CD4-positive, alpha-beta memory T cell (primary cell): ENCODE data around the gene G6PC1. TPM values are rescaled to one million over a fixed set of nuclear protein-coding genes. Genes with fewer than 3 reads are reported as not detected.
"Not testable (repeated sequence)": the region's sequence is repeated elsewhere in the genome, so short reads cannot be mapped to it uniquely, and the experiment has no call there.

ENCODE experiments used
- CTCF ChIA-PET: fragments of 350-600 bp; sonication (Branson Sonifier 250); formaldehyde crosslinking; loops from one replicate; lab custom pipeline; 2021; ENCODE audit warnings: inconsistent platforms; ENCODE audit not compliant: partially characterized antibody; lab: Charles Lee
- POLR2A ChIA-PET: fragments of 350-600 bp; sonication (Branson Sonifier 250); formaldehyde crosslinking; loops from one replicate; lab custom pipeline; 2021; ENCODE audit not compliant: partially characterized antibody; lab: Charles Lee
- DNase-seq, 5 donors: peaks; one replicate each; pipeline versions ENCODE4 v3.0.0 to v3.0.0-alpha.2; 2020 to 2022; ENCODE audit warnings: mixed read lengths in 1 of 5
- H3K27ac ChIP-seq: one replicate; pipeline ENCODE4 v1.7.0; 2013; ENCODE audit warnings: low read depth, low read length
- H3K27me3 ChIP-seq: 2 replicates; pipeline ENCODE4 v1.7.0; 2013; ENCODE audit warnings: mild to moderate bottlenecking, low read length, moderate library complexity; ENCODE audit not compliant: insufficient read depth
- H3K36me3 ChIP-seq: 2 replicates; pipeline ENCODE4 v1.7.0; 2013; ENCODE audit warnings: mild to moderate bottlenecking, low read length, moderate library complexity; ENCODE audit not compliant: insufficient read depth
- H3K4me1 ChIP-seq: 2 replicates; pipeline ENCODE4 v1.7.0; 2013; ENCODE audit warnings: mild to moderate bottlenecking, low read length, moderate library complexity; ENCODE audit not compliant: insufficient read depth
- H3K4me3 ChIP-seq, 2 donors: one replicate each; pipeline ENCODE4 v1.7.0; 2013; ENCODE audit warnings: low read length in 2 of 2, mild to moderate bottlenecking in 1 of 2
- H3K9me3 ChIP-seq, 2 donors: one replicate each; pipeline ENCODE4 v1.7.0; 2013; ENCODE audit warnings: low read length in 2 of 2, control low read depth in 1 of 2; ENCODE audit not compliant: control insufficient read depth in 1 of 2
- H3K27ac Mint-ChIP-seq, 7 donors: one replicate each; pipeline ENCODE4 v1.8.0; 2020 to 2021; ENCODE audit warnings: mixed read lengths in 7 of 7, mild to moderate bottlenecking in 6 of 7, inconsistent platforms in 3 of 7, moderate library complexity in 3 of 7
- H3K27me3 Mint-ChIP-seq, 2 donors: one replicate each; pipeline ENCODE4 v1.8.0; 2020 to 2021; ENCODE audit warnings: mixed read lengths in 2 of 2
- H3K36me3 Mint-ChIP-seq, 2 donors: one replicate each; pipeline ENCODE4 v1.8.0; 2020 to 2021; ENCODE audit warnings: mixed read lengths in 2 of 2, inconsistent platforms in 1 of 2, mild to moderate bottlenecking in 1 of 2
- H3K4me1 Mint-ChIP-seq, 4 donors: one replicate each; pipeline ENCODE4 v1.8.0; 2020 to 2021; ENCODE audit warnings: mixed read lengths in 4 of 4, mild to moderate bottlenecking in 1 of 4
- H3K4me3 Mint-ChIP-seq, 8 donors: one replicate each; pipeline ENCODE4 v1.8.0; 2020 to 2021; ENCODE audit warnings: mixed read lengths in 8 of 8, mild to moderate bottlenecking in 7 of 8, moderate library complexity in 6 of 8, inconsistent platforms in 3 of 8
- H3K9me3 Mint-ChIP-seq, 8 donors: one replicate each; pipeline ENCODE4 v1.8.0; 2020 to 2021; ENCODE audit warnings: mixed read lengths in 8 of 8, mild to moderate bottlenecking in 5 of 8, inconsistent platforms in 3 of 8, moderate library complexity in 1 of 8
- intact Hi-C: fragments of 100-400 bp; cut with micrococcal nuclease; formaldehyde crosslinking; loops from one replicate; pipeline ENCODE4 v1.15.1; 2023
- polyA plus RNA-seq, 2 donors: library from polyadenylated mRNA; unstranded; fragments of 300-500 nt; fragmentation: Illumina TruSeq; gene quantifications; one replicate each; pipeline ENCODE4 v1.2.3, GENCODE V29; 2021
- total RNA-seq, 2 experiments: library from RNA; stranded (reverse); gene quantifications; one replicate each; pipeline ENCODE4 v1.2.3, GENCODE V29; 2021

The G6PC1 gene
- total and polyA plus RNA-seq, 4 experiments from 2014 or later = not detected

GRCh38 chr17:42866631-42867575, 33.7 kb upstream of the G6PC1 start:
- DNase-seq = no peak
- H3K27ac ChIP-seq = no peak overlapping the region
- peaks cover 20 to 25% of the 10 kb centered on the region in 2 donors for H3K27me3 Mint-ChIP-seq
- no peaks in the 10 kb centered on the region for H3K4me1 ChIP-seq
- ChIA-PET POLR2A (no interaction called here), CTCF (no interaction called here)
- no peak overlapping the region for H3K4me3 Mint-ChIP-seq
- no peak overlapping the region for H3K4me3 ChIP-seq
- H3K27ac Mint-ChIP-seq = peak overlapping the region in 1 of 7 donors; percentile 24
- intact Hi-C loops = no loop called here
- H3K36me3 Mint-ChIP-seq = peaks cover 0 to 3% of the 10 kb centered on the region in 2 donors
- H3K27me3 ChIP-seq = no peaks in the 10 kb centered on the region
- no peaks in the 10 kb centered on the region for H3K4me1 Mint-ChIP-seq
- peaks cover 0 to 4% of the 10 kb centered on the region in 2 donors for H3K9me3 ChIP-seq
- H3K36me3 ChIP-seq = no peaks in the 10 kb centered on the region
- peaks cover 0 to 10% (median 2%) of the 10 kb centered on the region in 8 donors for H3K9me3 Mint-ChIP-seq

- POLR2A ChIA-PET, CTCF ChIA-PET, H3K27ac Mint-ChIP-seq: not testable (repeated sequence)
Observed at GRCh38 chr17:42867694-42868261, 32.8 kb upstream of the G6PC1 start.

GRCh38 chr17:42868338-42868737, 32.3 kb upstream of the G6PC1 start:
- H3K36me3 Mint-ChIP-seq = peaks cover 0 to 3% of the 10 kb centered on the region in 2 donors
- H3K4me3 ChIP-seq = no peak overlapping the region
- peaks cover 0 to 4% of the 10 kb centered on the region in 2 donors for H3K9me3 ChIP-seq
- ChIA-PET CTCF (no interaction called here), POLR2A (no interaction called here)
- DNase-seq = no peak
- no peaks in the 10 kb centered on the region for H3K36me3 ChIP-seq
- H3K9me3 Mint-ChIP-seq = peaks cover 0 to 10% (median 2%) of the 10 kb centered on the region in 8 donors
- H3K27ac Mint-ChIP-seq = no peak overlapping the region
- intact Hi-C loops = no loop called here
- no peaks in the 10 kb centered on the region for H3K4me1 Mint-ChIP-seq
- H3K4me1 ChIP-seq = no peaks in the 10 kb centered on the region
- H3K27ac ChIP-seq = no peak overlapping the region
- H3K27me3 ChIP-seq = no peaks in the 10 kb centered on the region
- peaks cover 20 to 28% of the 10 kb centered on the region in 2 donors for H3K27me3 Mint-ChIP-seq
- H3K4me3 Mint-ChIP-seq = no peak overlapping the region

More at GRCh38 chr17:42867694-42868261, 32.8 kb upstream of the G6PC1 start:
- H3K4me3 Mint-ChIP-seq, H3K9me3 Mint-ChIP-seq, H3K9me3 ChIP-seq, DNase-seq, H3K36me3 ChIP-seq, H3K4me1 ChIP-seq, H3K36me3 Mint-ChIP-seq, H3K4me3 ChIP-seq, H3K4me1 Mint-ChIP-seq, H3K27ac ChIP-seq, intact Hi-C loops, H3K27me3 ChIP-seq: not testable (repeated sequence)
- peaks cover 20 to 25% of the 10 kb centered on the region in 2 donors for H3K27me3 Mint-ChIP-seq

- DNase-seq = no peak
- no peak overlapping the region for H3K4me3 ChIP-seq
- no peak overlapping the region for H3K27ac ChIP-seq
- Mint-ChIP-seq H3K36me3 (no peaks in the 10 kb centered on the region), H3K27me3 (peaks cover 11 to 23% of the 10 kb centered on the region in 2 donors), H3K4me1 (no peaks in the 10 kb centered on the region), H3K9me3 (peaks cover 0 to 10% (median 2%) of the 10 kb centered on the region in 8 donors), H3K4me3 (no peak overlapping the region), H3K27ac (no peak overlapping the region)
- H3K36me3 ChIP-seq = no peaks in the 10 kb centered on the region
- peaks cover 0 to 4% of the 10 kb centered on the region in 2 donors for H3K9me3 ChIP-seq
- H3K27me3 ChIP-seq = no peaks in the 10 kb centered on the region
- H3K4me1 ChIP-seq = no peaks in the 10 kb centered on the region
- intact Hi-C loops = no loop called here
- ChIA-PET CTCF (no interaction called here), POLR2A (no interaction called here)
Observed at GRCh38 chr17:42871647-42872046, 29.0 kb upstream of the G6PC1 start.

- no peak overlapping the region for H3K4me3 Mint-ChIP-seq
- Histone ChIP-seq H3K4me1 (no peaks in the 10 kb centered on the region), H3K9me3 (peaks cover 0 to 4% of the 10 kb centered on the region in 2 donors), H3K36me3 (no peaks in the 10 kb centered on the region), H3K27ac (no peak overlapping the region), H3K27me3 (no peaks in the 10 kb centered on the region), H3K4me3 (no peak overlapping the region)
- intact Hi-C loops = no loop called here
- DNase-seq = no peak
- H3K27me3 Mint-ChIP-seq = peaks cover 14 to 19% of the 10 kb centered on the region in 2 donors
- ChIA-PET POLR2A (no interaction called here), CTCF (no interaction called here)
- H3K9me3 Mint-ChIP-seq = peaks cover 0 to 10% (median 2%) of the 10 kb centered on the region in 8 donors
- H3K27ac Mint-ChIP-seq = no peak overlapping the region
- H3K36me3 Mint-ChIP-seq = no peaks in the 10 kb centered on the region
- no peaks in the 10 kb centered on the region for H3K4me1 Mint-ChIP-seq
Observed at GRCh38 chr17:42872251-42872965, 28.2 kb upstream of the G6PC1 start.

- Mint-ChIP-seq H3K27ac (no peak overlapping the region), H3K36me3 (no peaks in the 10 kb centered on the region), H3K9me3 (peaks cover 0 to 10% (median 2%) of the 10 kb centered on the region in 8 donors), H3K4me1 (no peaks in the 10 kb centered on the region), H3K27me3 (peaks cover 15 to 17% of the 10 kb centered on the region in 2 donors), H3K4me3 (no peak overlapping the region)
- ChIA-PET CTCF (no interaction called here), POLR2A (no interaction called here)
- no peak overlapping the region for H3K4me3 ChIP-seq
- intact Hi-C loops = no loop called here
- H3K9me3 ChIP-seq = peaks cover 0 to 4% of the 10 kb centered on the region in 2 donors
- H3K4me1 ChIP-seq = no peaks in the 10 kb centered on the region
- no peaks in the 10 kb centered on the region for H3K36me3 ChIP-seq
- DNase-seq = no peak
- H3K27me3 ChIP-seq = no peaks in the 10 kb centered on the region
- no peak overlapping the region for H3K27ac ChIP-seq
Observed at GRCh38 chr17:42873315-42873714, 27.3 kb upstream of the G6PC1 start.
